ENCODE measurements around the gene NCKAP5L.

The NCKAP5L gene

GRCh38 chr12:49796155-49796554, 32.1 kb downstream of the NCKAP5L start:
- Histone ChIP-seq H2BK5ac (ENCODE audit: low read length) (no peak overlapping the region), H3K79me1 (ENCODE audit: low read depth, low read length) (no peaks in the 10 kb centered on the region), H2BK15ac (ENCODE audit: low read length) (no peak overlapping the region), H3K27me3 (ENCODE audit: control insufficient read depth in 3 of 3, insufficient read depth in 3 of 3, low read depth in 1 of 3, low read length in 3 of 3) (no peaks in the 10 kb centered on the region), H3K4me2 (ENCODE audit: insufficient read depth, low read length, poor library complexity, severe bottlenecking) (no peak overlapping the region), H3K4ac (ENCODE audit: low read length) (no peak overlapping the region), H2AK5ac (ENCODE audit: low read depth, low read length) (no peak overlapping the region), H3K14ac (ENCODE audit: low read length) (no peak overlapping the region), H2AFZ (ENCODE audit: low read length) (no peak overlapping the region), H4K8ac (ENCODE audit: low read depth, low read length) (no peak overlapping the region), H3K4me1 (ENCODE audit: control insufficient read depth in 2 of 2, insufficient read depth in 1 of 2, low read depth in 1 of 2, low read length in 2 of 2) (peaks cover 0 to 8% of the 10 kb centered on the region in 2 donors), H3K36me3 (replicated peaks in 1 of 2; ENCODE audit: control insufficient read depth in 2 of 2, insufficient read depth in 2 of 2, low read length in 2 of 2) (peaks cover 27 to 92% of the 10 kb centered on the region in 2 donors), H2BK12ac (ENCODE audit: low read length) (no peak overlapping the region), H3K9ac (ENCODE audit: low read depth, low read length, poor library complexity) (no peak overlapping the region), H4K91ac (ENCODE audit: low read depth, low read length, poor library complexity) (no peak overlapping the region), H3K27ac (replicated peaks; ENCODE audit: low read length) (no peak overlapping the region), H3K18ac (ENCODE audit: low read length) (no peak overlapping the region), H3K4me3 (ENCODE audit: low read length in 2 of 2) (no peak overlapping the region), H3K23ac (ENCODE audit: low read depth, low read length, poor library complexity) (no peak overlapping the region), H3K9me3 (replicated peaks in 1 of 2; ENCODE audit: control insufficient read depth in 2 of 2, insufficient read depth in 1 of 2, low read depth in 1 of 2, low read length in 2 of 2) (no peaks in the 10 kb centered on the region), H2BK120ac (ENCODE audit: low read depth, low read length) (no peak overlapping the region)
- WGBS, 2 donors (ENCODE audit: extremely low coverage in 2 of 2, insufficient read length in 2 of 2, insufficient replicate concordance in 1 of 2): no CpG with 5 or more reads among the region's 12 CpGs
- no peak for DNase-seq (ENCODE audit: low spot score)

GRCh38 chr12:49795654-49796105, 32.5 kb downstream of the NCKAP5L start:
- H2AFZ ChIP-seq (ENCODE audit: low read length): no peak overlapping the region
- no peak overlapping the region for H2BK15ac ChIP-seq (ENCODE audit: low read length)
- no peak overlapping the region for H3K4me3 ChIP-seq (ENCODE audit: low read length in 2 of 2)
- no peak overlapping the region for H3K9ac ChIP-seq (ENCODE audit: low read depth, low read length, poor library complexity)
- no peak overlapping the region for H3K18ac ChIP-seq (ENCODE audit: low read length)
- no peak overlapping the region for H3K14ac ChIP-seq (ENCODE audit: low read length)
- no peak overlapping the region for H3K23ac ChIP-seq (ENCODE audit: low read depth, low read length, poor library complexity)
- H3K4me1 ChIP-seq (ENCODE audit: control insufficient read depth in 2 of 2, insufficient read depth in 1 of 2, low read depth in 1 of 2, low read length in 2 of 2): peaks cover 0 to 12% of the 10 kb centered on the region in 2 donors
- H4K8ac ChIP-seq (ENCODE audit: low read depth, low read length): no peak overlapping the region
- H2BK120ac ChIP-seq (ENCODE audit: low read depth, low read length): no peak overlapping the region
- H2AK5ac ChIP-seq (ENCODE audit: low read depth, low read length): no peak overlapping the region
- H3K4ac ChIP-seq (ENCODE audit: low read length): no peak overlapping the region
- DNase-seq (ENCODE audit: low spot score): no peak
- H3K9me3 ChIP-seq (replicated peaks in 1 of 2; ENCODE audit: control insufficient read depth in 2 of 2, insufficient read depth in 1 of 2, low read depth in 1 of 2, low read length in 2 of 2): no peaks in the 10 kb centered on the region
- no peak overlapping the region for H2BK5ac ChIP-seq (ENCODE audit: low read length)
- H3K27me3 ChIP-seq (ENCODE audit: control insufficient read depth in 3 of 3, insufficient read depth in 3 of 3, low read depth in 1 of 3, low read length in 3 of 3): no peaks in the 10 kb centered on the region
- H3K36me3 ChIP-seq (replicated peaks in 1 of 2; ENCODE audit: control insufficient read depth in 2 of 2, insufficient read depth in 2 of 2, low read length in 2 of 2): peaks cover 24 to 90% of the 10 kb centered on the region in 2 donors
- H3K79me1 ChIP-seq (ENCODE audit: low read depth, low read length): no peaks in the 10 kb centered on the region
- no peak overlapping the region for H2BK12ac ChIP-seq (ENCODE audit: low read length)
- H3K4me2 ChIP-seq (ENCODE audit: insufficient read depth, low read length, poor library complexity, severe bottlenecking): no peak overlapping the region
- no CpG with 5 or more reads among the region's 12 CpGs for WGBS, 2 donors (ENCODE audit: extremely low coverage in 2 of 2, insufficient read length in 2 of 2, insufficient replicate concordance in 1 of 2)
- H3K27ac ChIP-seq (replicated peaks; ENCODE audit: low read length): no peak overlapping the region
- no peak overlapping the region for H4K91ac ChIP-seq (ENCODE audit: low read depth, low read length, poor library complexity)

GRCh38 chr12:49794811-49795653, 33.2 kb downstream of the NCKAP5L start:
- H2BK5ac ChIP-seq (ENCODE audit: low read length): no peak overlapping the region
- no peak overlapping the region for H3K27ac ChIP-seq (replicated peaks; ENCODE audit: low read length)
- H2AK5ac ChIP-seq (ENCODE audit: low read depth, low read length): no peak overlapping the region
- no peak overlapping the region for H3K23ac ChIP-seq (ENCODE audit: low read depth, low read length, poor library complexity)
- no peak overlapping the region for H3K4ac ChIP-seq (ENCODE audit: low read length)
- H3K4me3 ChIP-seq (ENCODE audit: low read length in 2 of 2): no peak overlapping the region
- H2BK120ac ChIP-seq (ENCODE audit: low read depth, low read length): no peak overlapping the region
- DNase-seq (ENCODE audit: low spot score): no peak
- no peak overlapping the region for H4K91ac ChIP-seq (ENCODE audit: low read depth, low read length, poor library complexity)
- no peak overlapping the region for H2BK12ac ChIP-seq (ENCODE audit: low read length)
- no peak overlapping the region for H3K4me2 ChIP-seq (ENCODE audit: insufficient read depth, low read length, poor library complexity, severe bottlenecking)
- WGBS, 2 donors (ENCODE audit: extremely low coverage in 2 of 2, insufficient read length in 2 of 2, insufficient replicate concordance in 1 of 2): no CpG with 5 or more reads among the region's 32 CpGs
- no peak overlapping the region for H3K14ac ChIP-seq (ENCODE audit: low read length)
- no peak overlapping the region for H2BK15ac ChIP-seq (ENCODE audit: low read length)
- H3K27me3 ChIP-seq (ENCODE audit: control insufficient read depth in 3 of 3, insufficient read depth in 3 of 3, low read depth in 1 of 3, low read length in 3 of 3): no peaks in the 10 kb centered on the region
- H3K9ac ChIP-seq (ENCODE audit: low read depth, low read length, poor library complexity): peak overlapping the region; percentile 34
- H3K36me3 ChIP-seq (replicated peaks in 1 of 2; ENCODE audit: control insufficient read depth in 2 of 2, insufficient read depth in 2 of 2, low read length in 2 of 2): peaks cover 21 to 89% of the 10 kb centered on the region in 2 donors
- H3K4me1 ChIP-seq (ENCODE audit: control insufficient read depth in 2 of 2, insufficient read depth in 1 of 2, low read depth in 1 of 2, low read length in 2 of 2): peaks cover 0 to 13% of the 10 kb centered on the region in 2 donors
- H2AFZ ChIP-seq (ENCODE audit: low read length): no peak overlapping the region
- H4K8ac ChIP-seq (ENCODE audit: low read depth, low read length): peak overlapping the region; percentile 4
- H3K18ac ChIP-seq (ENCODE audit: low read length): no peak overlapping the region
- no peaks in the 10 kb centered on the region for H3K79me1 ChIP-seq (ENCODE audit: low read depth, low read length)
- H3K9me3 ChIP-seq (replicated peaks in 1 of 2; ENCODE audit: control insufficient read depth in 2 of 2, insufficient read depth in 1 of 2, low read depth in 1 of 2, low read length in 2 of 2): no peaks in the 10 kb centered on the region

- no peak overlapping the region for H3K23ac ChIP-seq (ENCODE audit: low read depth, low read length, poor library complexity)
- peaks cover 19 to 88% of the 10 kb centered on the region in 2 donors for H3K36me3 ChIP-seq (replicated peaks in 1 of 2; ENCODE audit: control insufficient read depth in 2 of 2, insufficient read depth in 2 of 2, low read length in 2 of 2)
- no peaks in the 10 kb centered on the region for H3K27me3 ChIP-seq (ENCODE audit: control insufficient read depth in 3 of 3, insufficient read depth in 3 of 3, low read depth in 1 of 3, low read length in 3 of 3)
- H4K91ac ChIP-seq (ENCODE audit: low read depth, low read length, poor library complexity): no peak overlapping the region
- DNase-seq (ENCODE audit: low spot score): no peak
- no peak overlapping the region for H2BK15ac ChIP-seq (ENCODE audit: low read length)
- no peak overlapping the region for H2AFZ ChIP-seq (ENCODE audit: low read length)
- H3K4me3 ChIP-seq (ENCODE audit: low read length in 2 of 2): no peak overlapping the region
- peaks cover 0 to 13% of the 10 kb centered on the region in 2 donors for H3K4me1 ChIP-seq (ENCODE audit: control insufficient read depth in 2 of 2, insufficient read depth in 1 of 2, low read depth in 1 of 2, low read length in 2 of 2)
- H4K8ac ChIP-seq (ENCODE audit: low read depth, low read length): no peak overlapping the region
- no CpG with 5 or more reads among the region's 5 CpGs for WGBS, 2 donors (ENCODE audit: extremely low coverage in 2 of 2, insufficient read length in 2 of 2, insufficient replicate concordance in 1 of 2)
- H3K14ac ChIP-seq (ENCODE audit: low read length): no peak overlapping the region
- H3K79me1 ChIP-seq (ENCODE audit: low read depth, low read length): no peaks in the 10 kb centered on the region
- H3K27ac ChIP-seq (replicated peaks; ENCODE audit: low read length): no peak overlapping the region
- H2AK5ac ChIP-seq (ENCODE audit: low read depth, low read length): no peak overlapping the region
- H3K4ac ChIP-seq (ENCODE audit: low read length): no peak overlapping the region
- H3K4me2 ChIP-seq (ENCODE audit: insufficient read depth, low read length, poor library complexity, severe bottlenecking): no peak overlapping the region
- no peak overlapping the region for H3K18ac ChIP-seq (ENCODE audit: low read length)
- H2BK5ac ChIP-seq (ENCODE audit: low read length): no peak overlapping the region
- no peaks in the 10 kb centered on the region for H3K9me3 ChIP-seq (replicated peaks in 1 of 2; ENCODE audit: control insufficient read depth in 2 of 2, insufficient read depth in 1 of 2, low read depth in 1 of 2, low read length in 2 of 2)
- H2BK120ac ChIP-seq (ENCODE audit: low read depth, low read length): no peak overlapping the region
- no peak overlapping the region for H3K9ac ChIP-seq (ENCODE audit: low read depth, low read length, poor library complexity)
- no peak overlapping the region for H2BK12ac ChIP-seq (ENCODE audit: low read length)
Measured at GRCh38 chr12:49794021-49794420, 34.2 kb downstream of the NCKAP5L start.
